ENCODE measurements around the gene KMT2B.

DNA sequence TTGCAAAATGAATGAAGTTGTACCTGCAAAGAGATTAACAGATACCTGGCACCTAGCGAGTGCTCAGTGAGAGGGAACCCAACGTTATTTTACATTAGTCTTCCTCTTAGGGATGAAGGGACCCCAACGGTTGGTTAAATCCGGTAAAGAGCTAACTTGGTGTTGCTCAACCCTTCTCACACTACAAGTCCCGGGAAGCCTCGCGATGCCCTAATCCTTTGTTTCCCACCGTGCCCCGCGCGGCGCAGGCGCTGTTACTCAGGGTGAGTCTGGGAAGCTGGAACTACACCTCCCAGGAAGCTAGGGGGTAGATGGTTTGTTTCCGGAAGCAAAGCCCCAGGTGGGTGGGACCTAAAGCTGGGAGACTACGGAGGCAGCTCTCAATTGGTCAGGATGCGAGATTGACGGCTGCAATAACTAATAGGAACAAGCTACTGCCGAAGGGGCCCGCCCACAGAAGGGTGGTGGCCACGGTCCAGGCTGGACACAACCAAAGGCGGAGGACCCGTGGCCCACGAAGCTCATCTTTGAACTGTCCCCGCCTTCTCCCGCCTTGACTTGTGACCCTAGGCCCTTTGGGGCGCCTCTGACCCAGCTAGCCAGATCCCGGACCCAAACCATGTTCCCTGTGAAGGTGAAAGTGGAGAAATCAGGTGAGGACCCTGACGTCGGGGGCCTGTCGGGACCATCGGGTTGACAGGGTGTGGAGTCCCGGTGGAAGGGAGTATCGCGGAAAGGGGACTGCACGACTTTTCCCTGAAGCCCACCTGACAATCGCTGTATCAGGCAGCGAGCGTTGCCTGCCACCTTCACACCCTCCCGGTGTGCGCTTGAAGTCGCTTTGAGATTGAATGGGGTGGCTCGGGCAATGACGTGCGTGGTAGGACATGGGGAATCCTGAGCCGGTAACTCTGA, 30.6 kb downstream of the KMT2B start, which contains the start of gene LIN37:
- TF ChIP-seq, protein P1, sequence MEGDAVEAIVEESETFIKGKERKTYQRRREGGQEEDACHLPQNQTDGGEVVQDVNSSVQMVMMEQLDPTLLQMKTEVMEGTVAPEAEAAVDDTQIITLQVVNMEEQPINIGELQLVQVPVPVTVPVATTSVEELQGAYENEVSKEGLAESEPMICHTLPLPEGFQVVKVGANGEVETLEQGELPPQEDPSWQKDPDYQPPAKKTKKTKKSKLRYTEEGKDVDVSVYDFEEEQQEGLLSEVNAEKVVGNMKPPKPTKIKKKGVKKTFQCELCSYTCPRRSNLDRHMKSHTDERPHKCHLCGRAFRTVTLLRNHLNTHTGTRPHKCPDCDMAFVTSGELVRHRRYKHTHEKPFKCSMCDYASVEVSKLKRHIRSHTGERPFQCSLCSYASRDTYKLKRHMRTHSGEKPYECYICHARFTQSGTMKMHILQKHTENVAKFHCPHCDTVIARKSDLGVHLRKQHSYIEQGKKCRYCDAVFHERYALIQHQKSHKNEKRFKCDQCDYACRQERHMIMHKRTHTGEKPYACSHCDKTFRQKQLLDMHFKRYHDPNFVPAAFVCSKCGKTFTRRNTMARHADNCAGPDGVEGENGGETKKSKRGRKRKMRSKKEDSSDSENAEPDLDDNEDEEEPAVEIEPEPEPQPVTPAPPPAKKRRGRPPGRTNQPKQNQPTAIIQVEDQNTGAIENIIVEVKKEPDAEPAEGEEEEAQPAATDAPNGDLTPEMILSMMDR (IDR thresholded peaks at IDR 0.05) = no peak
- TF ChIP-seq EZH2 (IDR thresholded peaks at IDR 0.05; ENCODE audit: borderline replicate concordance, insufficient read depth, low read depth, low read length, poor library complexity, severe bottlenecking) = no peak
